ENCODE measurements around the gene RASL10B.

RASL10B gene

GRCh38 chr17:35775583-35775982 lies 44.1 kb downstream of the RASL10B start:
- Mint-ChIP-seq H3K27me3 (no peaks in the 10 kb centered on the region), H3K9me3 (no peaks in the 10 kb centered on the region), H3K4me1 (ENCODE audit: low read depth) (no peaks in the 10 kb centered on the region), H3K4me3 (no peak overlapping the region), H3K36me3 (ENCODE audit: low read depth) (no peaks in the 10 kb centered on the region), H3K27ac (no peak overlapping the region)

- H3K4me3 Mint-ChIP-seq: no peak overlapping the region
- H3K27me3 Mint-ChIP-seq: peaks cover 8% of the 10 kb centered on the region
- no peaks in the 10 kb centered on the region for H3K9me3 Mint-ChIP-seq
- H3K4me1 Mint-ChIP-seq (ENCODE audit: low read depth): no peaks in the 10 kb centered on the region
- no peak overlapping the region for H3K27ac Mint-ChIP-seq
- H3K36me3 Mint-ChIP-seq (ENCODE audit: low read depth): no peaks in the 10 kb centered on the region
These were observed 47.3 kb downstream of the RASL10B start for GRCh38 chr17:35778641-35779196.

GRCh38 chr17:35780950-35781349 lies 49.5 kb downstream of the RASL10B start:
- H3K4me3 Mint-ChIP-seq: no peak overlapping the region
- H3K36me3 Mint-ChIP-seq (ENCODE audit: low read depth): no peaks in the 10 kb centered on the region
- no peak overlapping the region for H3K27ac Mint-ChIP-seq
- H3K9me3 Mint-ChIP-seq: no peaks in the 10 kb centered on the region
- H3K4me1 Mint-ChIP-seq (ENCODE audit: low read depth): no peaks in the 10 kb centered on the region
- peaks cover 8% of the 10 kb centered on the region for H3K27me3 Mint-ChIP-seq

- no peak overlapping the region for H3K4me3 Mint-ChIP-seq
- H3K27ac Mint-ChIP-seq: no peak overlapping the region
- peaks cover 8% of the 10 kb centered on the region for H3K27me3 Mint-ChIP-seq
- H3K9me3 Mint-ChIP-seq: no peaks in the 10 kb centered on the region
- H3K4me1 Mint-ChIP-seq (ENCODE audit: low read depth): peaks cover 16% of the 10 kb centered on the region
- H3K36me3 Mint-ChIP-seq (ENCODE audit: low read depth): no peaks in the 10 kb centered on the region
These were observed 53.5 kb downstream of the RASL10B start for GRCh38 chr17:35784895-35785294.

GRCh38 chr17:35786941-35787432 lies 55.5 kb downstream of the RASL10B start:
- H3K4me3 Mint-ChIP-seq: no peak overlapping the region
- H3K9me3 Mint-ChIP-seq: no peaks in the 10 kb centered on the region
- no peaks in the 10 kb centered on the region for H3K36me3 Mint-ChIP-seq (ENCODE audit: low read depth)
- H3K27me3 Mint-ChIP-seq: peaks cover 5% of the 10 kb centered on the region
- no peak overlapping the region for H3K27ac Mint-ChIP-seq
- H3K4me1 Mint-ChIP-seq (ENCODE audit: low read depth): peaks cover 20% of the 10 kb centered on the region

GRCh38 chr17:35788477-35789368 lies 57.3 kb downstream of the RASL10B start:
- Mint-ChIP-seq H3K4me3 (no peak overlapping the region), H3K4me1 (ENCODE audit: low read depth) (peaks cover 20% of the 10 kb centered on the region)

GRCh38 chr17:35790841-35791240 lies 59.4 kb downstream of the RASL10B start:
- Mint-ChIP-seq H3K4me1 (ENCODE audit: low read depth) (peaks cover 30% of the 10 kb centered on the region), H3K27me3 (peaks cover 27% of the 10 kb centered on the region), H3K4me3 (no peak overlapping the region), H3K9me3 (no peaks in the 10 kb centered on the region), H3K27ac (no peak overlapping the region), H3K36me3 (ENCODE audit: low read depth) (no peaks in the 10 kb centered on the region)

More at GRCh38 chr17:35788477-35789368, 57.3 kb downstream of the RASL10B start:
- Mint-ChIP-seq H3K27me3 (peaks cover 16% of the 10 kb centered on the region), H3K9me3 (no peaks in the 10 kb centered on the region), H3K36me3 (ENCODE audit: low read depth) (no peaks in the 10 kb centered on the region), H3K27ac (no peak overlapping the region)

- H3K4me3 Mint-ChIP-seq: no peak overlapping the region
- no peaks in the 10 kb centered on the region for H3K9me3 Mint-ChIP-seq
- H3K4me1 Mint-ChIP-seq (ENCODE audit: low read depth): peaks cover 36% of the 10 kb centered on the region
- H3K36me3 Mint-ChIP-seq (ENCODE audit: low read depth): no peaks in the 10 kb centered on the region
- H3K27ac Mint-ChIP-seq: no peak overlapping the region
- peaks cover 34% of the 10 kb centered on the region for H3K27me3 Mint-ChIP-seq
These were observed 60.4 kb downstream of the RASL10B start for GRCh38 chr17:35791681-35792350.

Measured in stimulated activated naive CD8-positive, alpha-beta T cell treated with anti-CD3 and anti-CD28 coated beads, Interleukin-15, Interleukin-2, amounts not matched to agents 100 ng/mL and 50 ng/mL, for 24 hours (primary cell).